GM21717 (cell line): ENCODE measurements around the gene LRRC55.

Source experiments
- ATAC-seq: cut with Tn5 transposase; IDR thresholded peaks from one replicate; pipeline ENCODE4 v1.9.1; 2021; ENCODE audit warnings: mild to moderate bottlenecking, moderate library complexity; ENCODE audit not compliant: unreplicated experiment

Gene LRRC55

GRCh38 chr11:57181678-57182305, at the start of gene LRRC55:
LRRC55 (plus strand) TSS chr11:57181953; CDS start chr11:57182023, 70 bp downstream.
- ATAC-seq: no peak

GRCh38 chr11:57133366-57134038, 48.3 kb upstream of the LRRC55 start:
- no peak for ATAC-seq

GRCh38 chr11:57134284-57134683, 47.5 kb upstream of the LRRC55 start:
- ATAC-seq: no peak

- no peak for ATAC-seq
These were observed 46.6 kb upstream of the LRRC55 start for GRCh38 chr11:57135020-57135751.

GRCh38 chr11:57140568-57140967, 41.2 kb upstream of the LRRC55 start:
- no peak for ATAC-seq

- ATAC-seq: no peak
These were observed 38.3 kb upstream of the LRRC55 start for GRCh38 chr11:57143459-57143858.

- no peak for ATAC-seq
These were observed 37.7 kb upstream of the LRRC55 start for GRCh38 chr11:57144075-57144474.

GRCh38 chr11:57144531-57145320, 37.0 kb upstream of the LRRC55 start:
- no peak for ATAC-seq

GRCh38 chr11:57146301-57146700, 35.5 kb upstream of the LRRC55 start:
- no peak for ATAC-seq

GRCh38 chr11:57148621-57149020, 33.1 kb upstream of the LRRC55 start:
- ATAC-seq: no peak

GRCh38 chr11:57150454-57150917, 31.3 kb upstream of the LRRC55 start:
- no peak for ATAC-seq

GRCh38 chr11:57152134-57152533, 29.6 kb upstream of the LRRC55 start:
- no peak for ATAC-seq

GRCh38 chr11:57153448-57153847, 28.3 kb upstream of the LRRC55 start:
- ATAC-seq: no peak

GRCh38 chr11:57154739-57155138, 27.0 kb upstream of the LRRC55 start:
- no peak for ATAC-seq

GRCh38 chr11:57155400-57155799, 26.4 kb upstream of the LRRC55 start:
- ATAC-seq: no peak

GRCh38 chr11:57155838-57156607, 25.7 kb upstream of the LRRC55 start:
- no peak for ATAC-seq

- no peak for ATAC-seq
These were observed 24.8 kb upstream of the LRRC55 start for GRCh38 chr11:57156928-57157327.

GRCh38 chr11:57157624-57158023, 24.1 kb upstream of the LRRC55 start:
- ATAC-seq: no peak

GRCh38 chr11:57158180-57158579, 23.6 kb upstream of the LRRC55 start:
- no peak for ATAC-seq

GRCh38 chr11:57158599-57158998, 23.2 kb upstream of the LRRC55 start:
- ATAC-seq: no peak
